GM12865 (cell line): ENCODE measurements around the gene MARVELD1.

Experiments used
- DNase-seq: peaks from one replicate; pipeline ENCODE4 v3.0.0; 2010; ENCODE audit warnings: low read depth
- H3K4me3 ChIP-seq: 2 replicates; pipeline ENCODE4 v1.5.1; 2011; ENCODE audit warnings: mild to moderate bottlenecking, low read depth, low read length, control low read depth
- TF ChIP-seq, protein P1 (sequence below): IDR thresholded peaks from 2 replicates; pipeline ENCODE4 v1.5.1; 2011; ENCODE audit warnings: low read length, control low read depth, low read depth, inconsistent platforms; ENCODE audit not compliant: insufficient read depth; ENCODE audit errors: missing control alignments

Gene MARVELD1

DNA sequence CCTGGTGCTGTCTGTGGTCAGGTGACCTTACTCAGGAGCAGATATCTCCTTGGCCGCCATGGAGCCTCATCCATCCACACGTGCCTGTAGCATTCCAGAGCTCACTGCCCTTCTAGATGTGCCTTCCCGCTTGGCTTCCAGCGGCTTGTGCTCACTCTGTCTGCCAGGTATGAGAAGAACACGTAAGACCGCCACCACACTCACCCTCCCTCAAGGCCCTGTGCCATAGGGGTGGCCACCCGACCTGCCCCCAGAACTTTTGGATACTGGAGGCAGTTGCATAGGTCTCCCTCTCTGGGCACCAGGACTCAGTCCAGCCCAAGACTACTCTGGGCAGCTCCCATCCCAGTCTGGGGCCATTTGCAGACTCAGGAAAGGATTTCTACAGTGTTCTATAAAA, 4.1 kb downstream of the MARVELD1 start:
- no peak for DNase-seq
- TF ChIP-seq, protein P1, sequence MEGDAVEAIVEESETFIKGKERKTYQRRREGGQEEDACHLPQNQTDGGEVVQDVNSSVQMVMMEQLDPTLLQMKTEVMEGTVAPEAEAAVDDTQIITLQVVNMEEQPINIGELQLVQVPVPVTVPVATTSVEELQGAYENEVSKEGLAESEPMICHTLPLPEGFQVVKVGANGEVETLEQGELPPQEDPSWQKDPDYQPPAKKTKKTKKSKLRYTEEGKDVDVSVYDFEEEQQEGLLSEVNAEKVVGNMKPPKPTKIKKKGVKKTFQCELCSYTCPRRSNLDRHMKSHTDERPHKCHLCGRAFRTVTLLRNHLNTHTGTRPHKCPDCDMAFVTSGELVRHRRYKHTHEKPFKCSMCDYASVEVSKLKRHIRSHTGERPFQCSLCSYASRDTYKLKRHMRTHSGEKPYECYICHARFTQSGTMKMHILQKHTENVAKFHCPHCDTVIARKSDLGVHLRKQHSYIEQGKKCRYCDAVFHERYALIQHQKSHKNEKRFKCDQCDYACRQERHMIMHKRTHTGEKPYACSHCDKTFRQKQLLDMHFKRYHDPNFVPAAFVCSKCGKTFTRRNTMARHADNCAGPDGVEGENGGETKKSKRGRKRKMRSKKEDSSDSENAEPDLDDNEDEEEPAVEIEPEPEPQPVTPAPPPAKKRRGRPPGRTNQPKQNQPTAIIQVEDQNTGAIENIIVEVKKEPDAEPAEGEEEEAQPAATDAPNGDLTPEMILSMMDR = no peak
- H3K4me3 ChIP-seq = no peak overlapping the region

DNA sequence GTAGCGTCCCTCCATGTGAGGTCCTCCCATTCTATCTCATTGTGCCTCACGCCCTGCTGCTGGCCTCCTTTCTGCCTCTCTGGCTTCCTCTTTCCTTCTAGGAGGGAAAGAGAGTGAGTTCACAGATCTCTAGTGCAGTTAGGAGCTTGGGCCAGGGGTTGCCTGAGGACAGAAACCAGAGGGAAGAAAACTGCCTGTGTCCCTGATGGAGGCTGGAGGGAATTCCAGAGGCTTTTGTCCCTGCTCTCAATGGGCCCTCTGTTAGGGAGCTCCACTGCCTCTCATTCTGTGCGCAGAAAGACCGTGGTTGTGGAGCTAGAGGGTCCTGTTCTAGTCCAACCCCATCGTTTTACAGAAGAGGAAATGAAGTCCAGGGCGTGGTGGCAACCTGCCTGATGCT, 4.6 kb downstream of the MARVELD1 start:
- H3K4me3 ChIP-seq = no peak overlapping the region
- TF ChIP-seq, protein P1 = no peak
- no peak for DNase-seq

DNA sequence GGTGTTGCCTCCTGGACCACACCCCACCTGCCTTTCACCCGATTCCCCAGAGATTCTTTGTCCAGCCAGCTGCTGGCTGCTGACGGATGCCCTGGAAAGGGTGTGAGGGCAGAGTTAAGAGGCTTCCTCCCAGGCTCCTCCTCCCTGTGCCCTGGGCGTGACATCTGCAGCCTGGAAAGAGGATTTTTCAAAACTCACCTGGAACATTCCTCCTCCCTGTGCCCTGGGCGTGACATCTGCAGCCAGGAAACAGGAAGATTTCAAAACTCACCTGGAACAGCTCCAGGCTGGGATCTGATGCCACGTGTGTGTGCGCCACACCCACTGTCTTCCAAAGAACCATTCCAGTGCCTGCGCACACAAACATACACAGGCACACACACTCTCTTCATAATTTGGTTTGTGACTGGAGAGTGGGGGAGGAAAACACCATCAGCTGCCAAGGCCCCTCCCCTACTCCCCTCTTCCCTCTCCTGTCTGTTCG, 5.2 kb downstream of the MARVELD1 start:
- H3K4me3 ChIP-seq = no peak overlapping the region
- TF ChIP-seq, protein P1 = no peak
- DNase-seq = no peak

DNA sequence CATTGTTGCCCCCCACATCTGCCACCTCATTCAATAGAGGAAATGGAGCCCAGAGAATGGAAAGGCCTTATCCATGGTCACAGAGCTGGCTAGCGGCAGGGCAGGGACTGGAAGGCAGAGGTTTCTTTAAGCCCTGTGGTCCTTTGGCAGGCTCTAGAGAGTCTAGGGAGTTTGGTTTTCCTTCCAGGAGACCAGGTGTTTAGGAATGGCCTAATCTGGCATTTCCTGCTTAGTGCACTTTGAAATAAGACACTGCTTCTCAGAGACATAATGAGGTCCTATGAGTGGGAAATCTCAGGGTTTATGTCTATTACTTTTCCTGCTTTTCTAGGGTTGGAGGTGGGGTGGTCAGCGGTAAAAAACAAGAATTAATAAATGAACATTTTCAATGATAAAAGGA, 6.1 kb downstream of the MARVELD1 start:
- no peak overlapping the region for H3K4me3 ChIP-seq
- TF ChIP-seq, protein P1 = no peak
- no peak for DNase-seq

DNA sequence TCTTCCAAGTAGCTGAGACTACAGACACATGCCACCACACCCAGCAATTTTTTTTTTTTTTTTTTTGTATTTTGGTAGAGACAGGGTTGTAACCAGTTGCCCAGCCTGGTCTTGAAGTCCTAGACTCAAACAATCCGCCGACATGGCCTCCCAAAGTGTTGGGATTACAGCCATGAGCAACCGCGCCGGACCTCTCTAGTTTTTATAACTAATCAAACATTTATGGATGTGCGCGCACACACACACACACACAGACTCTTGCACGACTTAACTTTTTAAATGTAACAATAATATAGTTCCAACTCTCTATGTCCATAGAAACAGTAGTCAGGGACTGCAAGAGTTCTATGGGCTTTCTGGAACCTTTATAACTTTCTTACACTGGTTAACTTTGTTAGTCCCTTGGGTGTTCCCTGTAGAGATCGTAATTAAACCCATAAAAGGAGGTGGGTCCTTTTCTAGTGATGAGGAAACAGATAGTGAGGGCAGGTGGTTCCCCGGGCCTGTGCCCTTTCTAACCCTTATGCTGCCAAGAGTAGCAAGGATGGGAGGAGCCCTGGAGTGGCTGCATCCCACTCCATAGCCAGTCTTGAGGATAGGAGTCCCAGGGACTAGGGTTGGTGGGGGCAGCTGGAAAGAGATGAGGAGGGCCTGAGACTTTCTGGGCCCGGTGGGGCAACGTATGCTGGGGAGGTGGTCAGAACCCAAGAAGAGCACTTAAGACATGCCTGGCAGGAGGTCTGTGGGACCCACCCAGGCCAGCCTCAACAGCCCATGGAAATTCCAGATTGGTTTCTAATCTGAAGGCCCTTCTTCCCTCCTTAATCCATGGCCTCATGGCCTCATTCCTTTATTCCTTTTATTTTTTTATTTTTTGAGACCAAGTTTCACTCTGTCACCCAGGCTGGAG, 8.6 kb downstream of the MARVELD1 start:
- DNase-seq = no peak
- H3K4me3 ChIP-seq = no peak overlapping the region
- TF ChIP-seq, protein P1 = no peak

DNA sequence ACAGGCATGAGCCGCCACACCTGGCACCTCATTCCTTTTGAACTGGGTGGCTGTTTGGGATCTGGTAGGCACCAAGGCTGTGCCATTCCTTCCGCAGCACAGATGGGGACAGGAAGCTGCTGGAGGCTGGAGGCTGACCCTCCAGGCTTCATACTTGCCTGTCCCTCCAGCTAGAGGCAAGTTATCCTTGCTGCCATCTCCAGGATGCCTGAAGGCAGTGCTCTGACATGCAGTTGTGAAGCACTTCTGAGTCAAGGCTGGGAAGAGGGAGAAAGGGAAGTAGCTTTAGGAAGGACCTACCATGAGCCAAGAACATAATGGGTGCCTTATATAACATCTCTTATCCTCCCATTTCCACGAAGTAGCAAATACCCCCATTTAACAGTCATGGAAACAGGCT, 9.5 kb downstream of the MARVELD1 start:
- DNase-seq = no peak
- TF ChIP-seq, protein P1 = no peak
- H3K4me3 ChIP-seq = no peak overlapping the region
